ENCODE data around the gene MMS19. TPM values are rescaled to one million over a fixed set of nuclear protein-coding genes. Genes with fewer than 3 reads are reported as not detected.

Gene MMS19
- total RNA-seq, 2 experiments from 2014 or later, result 74.8 to 95.7 TPM

- intact Hi-C loops (cut with micrococcal nuclease; ENCODE audit: unreplicated experiment), result no loop called here
- CTCF ChIA-PET (ENCODE audit: unreplicated experiment), result no interaction called here
- H2AFZ ChIP-seq (ENCODE audit: low read length), result no peak overlapping the region
Observed at GRCh38 chr10:97459111-97459510, 39.1 kb downstream of the MMS19 start.

GRCh38 chr10:97456686-97457065 is 41.5 kb downstream of the MMS19 start:
- Histone ChIP-seq H3K36me3 (ENCODE audit: insufficient read depth, low read length) (peaks cover 100% of the 10 kb centered on the region), H3K9me3 (ENCODE audit: low read length) (no peaks in the 10 kb centered on the region), H2AFZ (ENCODE audit: low read length) (no peak overlapping the region), H3K4me3 (ENCODE audit: low read depth, low read length, poor library complexity, severe bottlenecking) (no peak overlapping the region), H3K9me2 (ENCODE audit: insufficient read depth, low read length) (no peaks in the 10 kb centered on the region), H3K4me1 (ENCODE audit: insufficient read depth, low read length, poor library complexity, severe bottlenecking) (no peaks in the 10 kb centered on the region), H3K4me2 (ENCODE audit: low read length) (no peak overlapping the region), H3K27ac (ENCODE audit: low read depth, low read length, poor library complexity, severe bottlenecking) (no peak overlapping the region), H3K79me2 (ENCODE audit: insufficient read depth, low read depth, low read length) (no peaks in the 10 kb centered on the region), H4K20me1 (ENCODE audit: insufficient read depth, low read length) (no peaks in the 10 kb centered on the region)
- BruUV-seq (replicated peaks), result no TSS peak
- no peak for DNase-seq (ENCODE audit: low spot score)
- no peak for TF ChIP-seq EZH2phosphoT487 (IDR thresholded peaks at IDR 0.05; ENCODE audit: borderline replicate concordance, low read depth, low read length)
- TF ChIP-seq CTCF (conservative IDR thresholded peaks at IDR 0.05; ENCODE audit: low read length), result no peak
- intact Hi-C loops (cut with micrococcal nuclease; ENCODE audit: unreplicated experiment), result no loop called here
- ChIA-PET POLR2A (no interaction called here), CTCF (ENCODE audit: unreplicated experiment) (no interaction called here)

More at GRCh38 chr10:97459111-97459510, 39.1 kb downstream of the MMS19 start:
- no peaks in the 10 kb centered on the region for H3K9me2 ChIP-seq (ENCODE audit: insufficient read depth, low read length)
- H4K20me1 ChIP-seq (ENCODE audit: insufficient read depth, low read length), result no peaks in the 10 kb centered on the region
- no peaks in the 10 kb centered on the region for H3K79me2 ChIP-seq (ENCODE audit: insufficient read depth, low read depth, low read length)
- TF ChIP-seq EZH2phosphoT487 (IDR thresholded peaks at IDR 0.05; ENCODE audit: borderline replicate concordance, low read depth, low read length), result no peak
- no peak for TF ChIP-seq CTCF (conservative IDR thresholded peaks at IDR 0.05; ENCODE audit: low read length)
- DNase-seq (ENCODE audit: low spot score), result no peak
- H3K4me1 ChIP-seq (ENCODE audit: insufficient read depth, low read length, poor library complexity, severe bottlenecking), result no peaks in the 10 kb centered on the region
- H3K36me3 ChIP-seq (ENCODE audit: insufficient read depth, low read length), result peaks cover 100% of the 10 kb centered on the region
- no TSS peak for BruUV-seq (replicated peaks)
- H3K27ac ChIP-seq (ENCODE audit: low read depth, low read length, poor library complexity, severe bottlenecking), result no peak overlapping the region
- H3K4me3 ChIP-seq (ENCODE audit: low read depth, low read length, poor library complexity, severe bottlenecking), result no peak overlapping the region
- H3K9me3 ChIP-seq (ENCODE audit: low read length), result no peaks in the 10 kb centered on the region
- no peak overlapping the region for H3K4me2 ChIP-seq (ENCODE audit: low read length)
- POLR2A ChIA-PET, result interaction anchor here (0.7 to 1.1 kb wide), 2 partner anchors 15 to 16 kb away, joined by 3 read pairs; no protein-coding TSS in a partner anchor

GRCh38 chr10:97456034-97456685 is 42.1 kb downstream of the MMS19 start:
- POLR2A ChIA-PET, result no interaction called here
- no TSS peak for BruUV-seq (replicated peaks)
- Histone ChIP-seq H3K4me3 (ENCODE audit: low read depth, low read length, poor library complexity, severe bottlenecking) (no peak overlapping the region), H3K79me2 (ENCODE audit: insufficient read depth, low read depth, low read length) (no peaks in the 10 kb centered on the region), H3K36me3 (ENCODE audit: insufficient read depth, low read length) (peaks cover 97% of the 10 kb centered on the region), H2AFZ (ENCODE audit: low read length) (no peak overlapping the region), H3K9me2 (ENCODE audit: insufficient read depth, low read length) (no peaks in the 10 kb centered on the region), H3K4me2 (ENCODE audit: low read length) (no peak overlapping the region), H3K27ac (ENCODE audit: low read depth, low read length, poor library complexity, severe bottlenecking) (no peak overlapping the region), H4K20me1 (ENCODE audit: insufficient read depth, low read length) (no peaks in the 10 kb centered on the region), H3K4me1 (ENCODE audit: insufficient read depth, low read length, poor library complexity, severe bottlenecking) (no peaks in the 10 kb centered on the region), H3K9me3 (ENCODE audit: low read length) (no peaks in the 10 kb centered on the region)
- intact Hi-C loops (cut with micrococcal nuclease; ENCODE audit: unreplicated experiment), result no loop called here
- TF ChIP-seq CTCF (conservative IDR thresholded peaks at IDR 0.05; ENCODE audit: low read length) (no peak), EZH2phosphoT487 (IDR thresholded peaks at IDR 0.05; ENCODE audit: borderline replicate concordance, low read depth, low read length) (no peak)
- no peak for DNase-seq (ENCODE audit: low spot score)
- CTCF ChIA-PET (ENCODE audit: unreplicated experiment), result no interaction called here
